Activated CD8-positive, alpha-beta memory T cell treated with anti-CD3 and anti-CD28 coated beads for 1 hour (primary cell): ENCODE results near the gene AGPAT4.

ENCODE experiments used
- DNase-seq, 2 donors: peaks; one replicate each; pipeline ENCODE4 v3.0.0-alpha.2; 2020; ENCODE audit warnings: low read depth in 1 of 2; ENCODE audit errors: extremely low read depth in 1 of 2

AGPAT4 gene

GRCh38 chr6:161141173-161141572 lies 132.7 kb downstream of the AGPAT4 start:
- DNase-seq, result no peak

- no peak for DNase-seq
Measured at GRCh38 chr6:161140554-161140875, 133.3 kb downstream of the AGPAT4 start.

GRCh38 chr6:161139766-161140553 lies 133.9 kb downstream of the AGPAT4 start:
- no peak for DNase-seq

GRCh38 chr6:161139304-161139765 lies 134.5 kb downstream of the AGPAT4 start:
- DNase-seq, result no peak

GRCh38 chr6:161138543-161139303 lies 135.1 kb downstream of the AGPAT4 start:
- no peak for DNase-seq

GRCh38 chr6:161137839-161138542 lies 135.9 kb downstream of the AGPAT4 start:
- DNase-seq, result no peak

- DNase-seq, result no peak
Measured at GRCh38 chr6:161137320-161137719, 136.5 kb downstream of the AGPAT4 start.

- DNase-seq, result no peak
Measured at GRCh38 chr6:161136655-161137054, 137.2 kb downstream of the AGPAT4 start.

GRCh38 chr6:161135695-161136591 lies 137.9 kb downstream of the AGPAT4 start:
- DNase-seq, result no peak

GRCh38 chr6:161134550-161135298 lies 139.1 kb downstream of the AGPAT4 start:
- no peak for DNase-seq

GRCh38 chr6:161133963-161134362 lies 139.9 kb downstream of the AGPAT4 start:
- no peak for DNase-seq

- no peak for DNase-seq
Measured at GRCh38 chr6:161132384-161132783, 141.5 kb downstream of the AGPAT4 start.

- DNase-seq, result no peak
Measured at GRCh38 chr6:161130967-161131766, 142.7 kb downstream of the AGPAT4 start.

- DNase-seq, result no peak
Measured at GRCh38 chr6:161130541-161130940, 143.3 kb downstream of the AGPAT4 start.

GRCh38 chr6:161128680-161129196 lies 145.1 kb downstream of the AGPAT4 start:
- DNase-seq, result no peak

- DNase-seq, result no peak
Measured at GRCh38 chr6:161128230-161128629, 145.6 kb downstream of the AGPAT4 start.

- no peak for DNase-seq
Measured at GRCh38 chr6:161127071-161127740, 146.7 kb downstream of the AGPAT4 start.

- DNase-seq, result no peak
Measured at GRCh38 chr6:161125591-161125990, 148.3 kb downstream of the AGPAT4 start.
